HG02981 (cell line): Measurements from ENCODE around the gene C16orf46.
A peak's percentile ranks its signal among the peaks of the same experiment; 100 is the strongest.
"Not testable (repeated sequence)": the region's sequence is repeated elsewhere in the genome, so short reads cannot be mapped to it uniquely, and the experiment has no call there.

Source experiments
- ATAC-seq: cut with Tn5 transposase; IDR thresholded peaks from one replicate; pipeline ENCODE4 v1.9.1; 2021; ENCODE audit warnings: mild to moderate bottlenecking, moderate library complexity; ENCODE audit not compliant: unreplicated experiment

The C16orf46 gene, protein sequence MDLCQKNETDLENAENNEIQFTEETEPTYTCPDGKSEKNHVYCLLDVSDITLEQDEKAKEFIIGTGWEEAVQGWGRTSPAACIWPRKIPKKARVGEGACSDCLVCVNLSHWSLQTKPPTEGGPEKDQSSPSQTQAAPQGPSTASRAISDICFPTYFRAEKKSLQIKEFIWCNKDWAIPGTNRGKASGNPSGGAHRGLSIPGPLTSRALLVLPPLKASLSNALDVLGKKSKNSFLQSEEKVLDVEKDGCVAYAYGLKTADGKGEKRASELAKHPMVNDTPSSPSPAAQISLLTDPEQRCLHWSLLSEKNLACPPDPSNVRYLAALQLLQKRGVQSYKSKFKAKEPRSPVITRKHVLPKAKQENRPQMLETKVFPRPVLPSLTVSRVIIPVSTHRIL

GRCh38 chr16:81077076-81077940, at the start of gene C16orf46:
Gene C16orf46 (minus strand): TSS chr16:81077238. CDS start chr16:81063955, 13,283 bp downstream.
- ATAC-seq = peak; percentile 94

- no peak for ATAC-seq
Measured at GRCh38 chr16:81123092-81123852, 46.2 kb upstream of the C16orf46 start.

- no peak for ATAC-seq
Measured at GRCh38 chr16:81121474-81121990, 44.5 kb upstream of the C16orf46 start.

DNA sequence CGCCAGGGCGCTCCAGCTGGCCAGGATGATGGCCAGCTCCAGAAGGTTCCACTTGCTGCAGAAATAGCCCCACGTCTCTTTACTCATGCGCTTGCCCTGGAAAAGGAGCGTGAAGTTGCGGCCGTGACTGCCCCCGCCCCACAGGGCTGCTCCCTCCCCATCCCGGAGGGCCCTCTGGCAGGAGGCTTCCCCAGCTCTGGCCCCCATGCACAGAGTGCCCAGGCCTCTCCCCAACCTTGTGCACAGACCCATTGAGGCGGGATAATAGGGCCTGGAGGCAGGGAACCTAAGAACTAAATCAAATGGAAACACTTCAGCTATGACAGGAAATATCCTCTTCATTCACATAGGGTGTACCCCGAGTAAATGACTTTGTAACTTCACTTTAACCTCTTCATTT, 40.4 kb upstream of the C16orf46 start:
- ATAC-seq = no peak

DNA sequence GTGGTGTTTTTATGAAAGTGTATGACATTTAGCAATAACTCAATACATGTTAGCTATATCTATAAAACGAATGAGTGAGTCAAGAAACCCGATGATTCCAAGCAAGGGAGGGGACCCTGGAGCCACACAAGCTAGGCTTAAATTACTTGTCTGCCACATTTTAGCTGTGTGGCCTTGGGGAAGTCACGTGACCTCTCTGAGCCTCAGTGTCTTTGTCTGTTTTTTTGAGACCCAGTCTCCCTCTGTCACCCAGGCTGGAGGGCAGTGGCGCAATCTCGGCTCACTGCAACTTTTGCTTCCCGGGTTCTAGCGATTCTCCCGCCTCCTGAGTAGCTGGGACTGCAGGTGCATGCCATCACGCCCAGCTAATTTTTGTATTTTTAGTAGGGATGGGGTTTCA, 39.2 kb upstream of the C16orf46 start:
- ATAC-seq = no peak

DNA sequence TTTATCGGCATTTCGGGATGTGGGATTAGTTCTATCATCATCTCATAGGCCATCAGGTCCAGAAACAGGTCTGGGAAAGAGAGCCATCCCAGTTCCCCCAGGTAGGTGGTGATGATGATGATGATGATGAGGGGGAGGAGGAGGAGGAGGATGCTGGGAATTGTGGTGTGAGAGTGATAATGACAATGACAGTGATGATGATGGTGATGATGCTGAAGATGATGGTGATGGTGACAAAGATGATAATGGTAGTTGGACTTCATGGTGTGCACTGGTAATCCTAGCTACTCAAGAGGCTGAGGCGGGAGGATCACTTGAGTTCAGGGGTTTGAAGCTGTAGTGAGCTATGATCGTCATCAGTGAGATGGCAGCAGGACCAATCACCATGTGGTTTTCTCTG, 35.4 kb upstream of the C16orf46 start:
- ATAC-seq = no peak

GRCh38 chr16:81109274-81109673, 32.2 kb upstream of the C16orf46 start:
- ATAC-seq = not testable (repeated sequence)

DNA sequence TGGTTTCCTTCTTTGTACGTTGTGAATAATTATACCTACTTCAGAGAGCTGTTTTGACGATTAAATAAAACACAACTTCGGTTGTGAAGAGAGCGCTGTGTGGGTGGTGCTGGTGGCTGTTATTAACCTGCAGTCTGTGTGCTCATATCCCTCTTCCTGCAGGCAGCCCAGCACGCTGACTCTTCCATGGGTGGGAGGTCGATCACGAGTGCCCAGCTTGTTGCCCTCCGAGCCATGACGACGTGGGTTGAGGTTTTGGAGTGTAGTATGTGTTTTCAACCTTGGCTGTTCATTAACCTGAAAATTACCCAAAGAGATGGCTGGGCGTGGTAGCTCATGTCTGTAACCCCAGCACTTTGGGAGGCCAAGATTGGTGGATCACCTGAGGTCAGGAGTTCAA, 30.5 kb upstream of the C16orf46 start:
- ATAC-seq = no peak

DNA sequence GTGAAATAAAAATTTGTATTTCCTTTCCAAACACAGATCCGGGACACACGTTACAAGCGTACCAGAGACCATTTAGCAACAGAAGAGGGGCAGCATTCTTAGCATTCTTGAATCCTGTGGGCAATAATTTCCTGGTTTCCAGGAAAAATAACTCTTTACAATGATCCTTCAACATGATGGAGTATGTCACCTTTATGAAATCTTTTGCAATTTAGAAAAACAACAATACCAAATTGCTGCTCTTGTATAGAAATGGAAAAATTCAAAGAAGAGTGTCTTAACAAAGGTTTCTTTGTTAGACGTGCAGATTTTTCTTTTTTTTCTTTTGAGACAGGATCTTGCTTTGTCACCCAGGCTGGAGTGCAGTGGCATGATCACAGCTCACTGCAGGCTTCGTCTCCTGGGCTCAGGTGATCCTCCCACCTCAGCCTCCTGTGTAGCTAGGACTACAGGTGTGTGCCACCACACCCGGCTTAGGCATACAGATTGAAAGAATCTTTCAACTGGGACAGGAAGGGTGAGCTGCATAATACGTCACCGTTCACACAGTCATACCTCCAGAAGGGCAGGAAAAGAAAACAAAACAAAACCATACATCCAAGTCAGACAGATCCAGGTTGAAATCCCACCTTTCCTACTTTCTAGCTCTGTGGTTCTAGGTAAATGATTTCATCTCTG, 29.9 kb upstream of the C16orf46 start:
- no peak for ATAC-seq

DNA sequence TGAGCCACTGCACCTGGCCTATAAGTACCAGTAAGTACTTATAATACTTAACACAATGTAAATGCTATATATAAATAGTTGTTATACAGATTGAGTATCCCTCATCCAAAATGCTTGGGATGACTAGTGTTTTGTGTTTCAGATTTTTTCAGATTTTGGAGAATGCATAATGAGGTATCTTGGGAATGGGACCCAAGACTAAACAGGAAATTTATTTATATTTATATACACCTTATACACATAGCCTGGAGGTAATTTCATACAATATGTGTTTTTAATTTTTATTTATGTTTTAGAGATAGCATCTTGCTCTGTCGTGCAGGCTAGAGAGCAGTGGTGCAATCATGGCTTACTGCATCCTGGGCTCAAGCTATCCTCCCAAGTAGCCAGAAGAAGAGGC, 28.9 kb upstream of the C16orf46 start:
- ATAC-seq = no peak

- no peak for ATAC-seq
Measured at GRCh38 chr16:81101702-81102101, 24.7 kb upstream of the C16orf46 start.

GRCh38 chr16:81099958-81100357, 22.9 kb upstream of the C16orf46 start:
- ATAC-seq = no peak

GRCh38 chr16:81097230-81097629, 20.2 kb upstream of the C16orf46 start:
- no peak for ATAC-seq

GRCh38 chr16:81096715-81097208, 19.7 kb upstream of the C16orf46 start:
- ATAC-seq = no peak

- ATAC-seq = peak; percentile 98
Measured at GRCh38 chr16:81095953-81096714, 19.1 kb upstream of the C16orf46 start, which contains the start of gene GCSH. Gene GCSH (minus strand): TSS chr16:81096395. CDS start chr16:81096278, 117 bp downstream.

DNA sequence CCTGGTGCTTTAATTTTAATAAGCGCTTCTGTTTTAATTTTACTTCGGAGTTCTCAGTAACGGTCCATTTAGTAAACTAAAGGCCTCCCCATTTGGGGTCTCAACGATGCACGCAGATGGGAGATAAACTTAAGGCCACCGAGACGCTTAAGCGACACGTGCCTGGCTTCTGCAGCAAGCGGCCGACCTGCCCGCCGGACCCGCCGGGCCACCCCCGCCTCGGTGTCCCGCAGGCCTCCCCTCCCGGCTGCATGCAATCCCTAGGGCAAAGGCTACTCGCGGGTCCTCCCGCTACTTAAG, 18.6 kb upstream of the C16orf46 start:
- ATAC-seq = peak; percentile 2

- no peak for ATAC-seq
Measured at GRCh38 chr16:81094771-81095251, 17.8 kb upstream of the C16orf46 start.

DNA sequence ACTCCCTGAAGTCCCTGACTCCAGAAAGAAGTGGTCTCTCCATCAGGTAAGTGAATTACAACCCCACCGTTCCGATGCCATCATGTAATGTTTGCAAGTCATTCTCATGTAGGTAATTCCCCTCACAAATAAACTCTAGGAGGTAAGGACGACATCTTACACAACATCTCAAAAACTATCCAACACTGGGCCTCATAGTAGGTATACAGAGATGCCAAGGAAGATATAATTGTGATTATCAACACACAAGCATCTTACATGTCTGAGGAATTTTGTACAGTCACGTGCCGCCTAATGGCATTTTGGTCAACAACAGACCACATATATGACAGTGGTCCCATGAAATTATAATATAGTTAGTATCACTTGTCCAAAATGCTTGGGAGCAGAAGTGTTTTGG, 11.8 kb upstream of the C16orf46 start:
- no peak for ATAC-seq

DNA sequence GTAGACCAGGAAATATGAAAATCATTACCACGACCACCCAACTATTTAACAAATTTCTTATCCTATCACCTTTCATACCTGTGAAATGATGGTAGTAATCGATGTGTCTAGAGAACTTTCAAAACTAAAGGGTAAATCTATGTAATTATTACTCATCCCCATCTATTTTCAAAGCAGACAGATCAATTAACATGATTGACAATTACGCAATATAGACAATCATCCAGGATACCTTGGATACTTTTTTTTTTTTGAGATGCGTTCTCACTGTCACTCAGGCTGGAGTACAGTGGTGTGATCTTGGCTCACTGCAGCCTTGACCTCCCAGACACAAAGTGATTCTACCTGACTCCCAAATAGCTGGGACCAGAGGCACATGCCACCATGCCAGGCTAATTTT, 4.0 kb upstream of the C16orf46 start:
- ATAC-seq = no peak
